Measurements from ENCODE around the gene PPP1R3G.
"Not testable (repeated sequence)": the region's sequence is repeated elsewhere in the genome, so short reads cannot be mapped to it uniquely, and the experiment has no call there.

PPP1R3G gene

DNA sequence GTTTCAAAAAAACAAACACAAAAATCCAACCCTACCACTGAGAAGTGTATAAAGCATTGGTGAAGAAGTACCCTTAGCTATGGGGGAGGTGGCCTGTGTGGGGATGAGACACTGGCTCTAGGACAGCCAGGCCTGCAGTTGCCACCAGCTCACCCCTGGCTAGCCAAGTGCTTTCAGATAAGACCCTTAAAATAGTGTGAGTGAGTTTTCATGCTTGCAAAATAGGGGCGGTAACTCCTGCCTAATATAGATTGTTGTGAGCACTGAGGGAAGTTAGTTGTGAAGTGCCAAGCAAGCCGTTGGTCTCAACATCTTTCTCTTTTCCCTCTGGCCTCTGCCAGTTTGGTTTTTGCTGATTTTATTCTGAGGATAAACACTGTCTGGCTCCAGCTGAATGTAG lies 11.3 kb downstream of the PPP1R3G start:
- peak; percentile 69 for DNase-seq

DNA sequence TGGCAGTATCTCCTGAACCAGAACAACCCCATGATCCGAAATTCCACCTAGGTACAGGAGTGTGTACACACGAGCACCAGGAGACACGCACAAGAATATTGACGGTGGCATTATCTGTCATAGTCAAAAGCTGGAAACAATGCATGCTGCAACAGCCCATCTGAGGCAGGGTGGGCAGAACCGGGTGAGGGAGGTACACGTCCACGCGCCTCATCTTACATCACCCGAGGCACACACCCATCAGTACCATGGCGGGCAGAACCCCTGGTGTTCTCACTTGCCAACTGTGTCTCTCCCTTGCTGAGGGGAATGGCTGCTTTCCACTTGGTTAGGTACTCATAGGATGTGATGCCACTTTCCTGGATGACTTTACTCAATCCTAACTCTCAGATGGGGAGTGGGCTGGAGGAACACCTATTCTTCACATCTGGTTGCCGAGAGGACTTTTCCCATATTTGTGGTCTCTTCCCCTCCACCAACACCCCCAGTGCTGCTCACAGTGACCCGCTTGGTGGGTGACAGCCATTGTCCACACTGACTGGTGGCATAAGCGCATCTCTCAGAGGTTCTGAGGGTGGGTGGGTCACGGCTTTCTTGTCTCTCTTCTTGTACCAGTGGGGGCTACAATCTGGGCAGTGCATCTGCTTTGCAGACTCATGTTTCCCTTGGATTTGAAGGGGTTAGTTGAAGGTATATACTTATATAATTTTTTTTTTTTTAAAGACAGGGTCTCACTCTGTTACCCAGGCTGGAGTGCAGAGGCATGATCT lies 13.5 kb downstream of the PPP1R3G start:
- no peak for DNase-seq

DNA sequence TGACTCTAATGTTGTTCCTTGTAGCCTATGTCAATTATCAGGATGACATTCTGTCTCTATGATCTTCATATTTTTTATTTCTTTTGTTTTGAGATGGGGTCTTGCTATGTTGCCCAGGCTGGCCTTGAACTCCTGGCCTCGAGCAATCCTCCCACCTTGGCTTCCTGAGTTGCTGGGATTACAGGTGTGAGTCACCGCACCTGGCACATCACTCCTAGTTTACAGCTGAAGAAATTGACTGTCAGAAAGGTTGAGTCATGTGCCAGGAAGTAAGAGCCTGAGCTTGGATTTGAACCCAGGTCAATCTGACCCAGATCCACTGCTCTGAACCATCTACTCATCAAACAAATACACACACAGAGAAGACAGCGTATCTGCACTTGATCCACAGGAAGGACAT lies 14.4 kb downstream of the PPP1R3G start:
- DNase-seq, result no peak

DNA sequence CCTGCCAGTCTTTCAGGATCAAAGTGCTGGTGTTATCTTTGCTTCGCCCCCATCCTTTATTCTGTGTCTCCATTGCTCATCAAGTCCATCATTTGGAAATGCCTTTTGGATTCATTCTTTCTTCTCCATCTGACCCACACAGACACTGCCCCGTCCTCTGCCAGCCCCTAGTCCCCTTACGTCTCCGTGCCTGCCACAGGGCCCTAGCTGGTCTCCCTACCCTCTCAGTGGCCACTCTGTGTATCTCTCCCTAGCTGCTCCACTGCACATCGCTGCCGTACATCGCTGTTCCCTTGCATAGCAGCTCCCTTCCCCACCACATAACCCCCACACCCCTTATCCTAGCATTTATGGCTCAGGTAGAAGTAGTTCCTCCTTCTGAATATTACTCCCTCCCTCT lies 15.7 kb downstream of the PPP1R3G start:
- no peak for DNase-seq

DNA sequence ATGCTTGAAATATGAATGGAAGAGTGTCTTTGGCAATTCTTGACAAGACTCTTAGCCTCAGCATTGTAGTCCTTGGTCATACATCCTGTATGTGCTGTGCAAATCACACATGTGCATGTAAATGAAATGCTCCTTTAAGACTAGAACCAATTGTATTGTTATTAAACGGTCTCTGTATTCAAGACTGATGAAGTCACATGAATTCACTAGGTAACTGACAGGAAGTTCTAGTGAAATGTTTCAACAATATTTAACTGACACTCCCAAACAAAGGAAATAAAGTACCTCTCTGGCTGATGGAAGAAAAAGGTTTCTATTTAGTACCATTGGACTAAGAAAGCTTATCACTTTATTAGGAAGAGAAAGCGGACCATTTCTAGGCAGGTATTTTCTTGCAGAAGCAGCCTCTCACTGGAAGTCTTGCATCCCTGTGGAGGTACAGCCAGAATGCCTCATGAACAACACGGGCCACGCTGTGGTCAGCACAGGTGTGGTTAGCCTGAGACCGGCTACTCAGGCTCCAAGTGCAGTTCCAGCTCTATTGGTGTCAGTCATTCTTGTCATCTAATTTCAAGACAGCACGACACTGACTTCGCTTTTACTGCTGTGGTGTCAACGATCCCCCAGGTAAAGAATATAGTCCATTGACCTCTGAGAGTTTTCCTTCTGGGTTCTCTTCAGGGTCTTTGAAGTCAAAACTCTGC lies 17.3 kb downstream of the PPP1R3G start:
- DNase-seq, result no peak

DNA sequence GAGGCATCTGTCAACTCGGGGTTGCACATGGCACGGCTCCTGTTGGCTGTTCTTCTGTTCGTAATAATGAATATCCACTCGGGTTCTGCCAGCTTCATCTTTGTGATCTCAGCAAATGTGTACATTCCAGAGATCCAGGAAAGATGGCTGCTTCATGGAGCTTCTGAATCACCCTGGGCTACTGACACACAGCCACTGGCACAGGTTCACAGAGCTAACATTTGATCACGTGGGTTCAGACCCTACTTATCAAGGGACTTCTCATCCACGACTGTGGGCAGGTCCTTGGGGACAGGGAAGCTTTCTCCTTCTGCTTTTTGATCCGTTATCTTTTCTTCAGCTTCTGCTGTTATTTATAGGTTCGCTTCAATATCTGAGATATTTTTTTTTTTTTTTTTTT lies 18.1 kb downstream of the PPP1R3G start:
- DNase-seq, result no peak

DNA sequence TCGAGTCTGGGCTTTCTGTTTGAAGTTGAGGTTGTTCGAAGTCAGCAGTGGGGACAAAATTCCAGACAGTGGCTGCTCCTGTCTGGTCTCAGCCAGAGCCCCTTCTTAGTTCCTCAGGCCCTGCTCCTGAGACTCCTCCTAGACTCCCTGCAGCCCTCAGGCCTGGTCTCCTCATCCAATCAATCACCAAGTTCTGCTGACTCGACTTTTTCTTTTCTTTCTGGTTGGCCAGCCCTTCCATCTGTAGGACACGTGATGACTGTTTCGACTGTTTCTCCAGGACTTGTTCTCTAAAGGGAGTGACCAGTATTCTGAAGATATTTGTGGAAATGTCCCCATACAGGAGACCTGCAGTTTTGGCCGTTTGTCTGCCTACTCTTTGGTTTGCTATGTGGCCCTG lies 19.5 kb downstream of the PPP1R3G start:
- DNase-seq, result no peak

DNA sequence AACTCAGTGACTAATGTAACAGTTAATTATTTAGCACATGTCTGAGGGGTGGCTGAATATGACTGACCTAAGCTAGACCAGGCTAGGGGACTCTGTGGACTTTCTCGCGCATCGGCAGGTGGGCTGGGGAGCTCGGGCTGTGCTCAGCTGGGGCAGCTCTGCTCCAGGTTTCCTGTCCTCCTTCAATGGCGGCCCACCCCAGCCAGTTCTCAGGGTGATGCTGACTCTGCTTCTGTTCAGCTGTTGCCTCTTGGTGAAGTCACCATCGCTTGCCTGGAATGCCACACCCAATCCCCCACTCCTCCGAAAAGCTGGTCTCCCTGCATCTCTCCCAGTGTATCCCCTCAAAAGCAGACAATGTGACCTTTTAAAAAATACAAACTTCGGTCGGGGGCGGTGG lies 20.0 kb downstream of the PPP1R3G start:
- no peak for DNase-seq

DNA sequence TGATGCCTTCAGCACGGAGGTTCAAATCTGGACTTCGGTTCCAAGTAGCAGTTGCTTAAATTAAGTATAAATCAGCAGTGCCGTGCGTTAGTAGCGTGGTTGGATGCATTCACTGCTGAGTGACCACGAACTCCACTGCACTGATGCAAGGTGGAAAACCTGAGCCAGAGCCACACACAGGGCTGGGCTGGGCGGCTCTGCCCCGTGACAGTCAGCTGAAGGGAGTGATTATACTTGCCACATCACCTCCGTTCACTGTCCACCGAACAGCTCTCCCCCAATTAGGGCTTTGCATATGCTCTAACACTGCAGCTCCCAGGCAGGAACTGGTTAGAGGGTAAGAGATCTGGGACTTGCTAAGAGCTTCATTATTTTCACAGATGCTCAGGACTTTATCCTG lies 22.2 kb downstream of the PPP1R3G start:
- DNase-seq, result no peak

DNA sequence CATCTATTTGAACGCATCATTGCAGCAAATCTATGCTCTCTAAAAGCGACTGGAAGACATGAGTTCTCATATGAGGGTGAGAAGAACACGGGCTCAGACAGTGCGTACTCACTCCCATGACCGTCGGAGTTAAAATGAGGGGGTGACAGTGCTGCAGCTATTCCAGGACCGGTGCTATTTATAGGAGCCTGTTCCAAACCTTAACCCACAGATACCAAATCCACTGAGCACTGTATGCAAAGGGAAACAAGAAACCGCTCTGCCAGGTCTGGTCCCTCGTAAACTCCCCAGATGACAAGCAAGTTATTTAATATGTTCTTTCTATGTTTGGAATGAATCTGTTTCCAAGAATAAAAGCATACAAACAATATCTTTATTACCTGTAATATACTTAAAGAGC lies 22.9 kb downstream of the PPP1R3G start:
- no peak for DNase-seq

DNA sequence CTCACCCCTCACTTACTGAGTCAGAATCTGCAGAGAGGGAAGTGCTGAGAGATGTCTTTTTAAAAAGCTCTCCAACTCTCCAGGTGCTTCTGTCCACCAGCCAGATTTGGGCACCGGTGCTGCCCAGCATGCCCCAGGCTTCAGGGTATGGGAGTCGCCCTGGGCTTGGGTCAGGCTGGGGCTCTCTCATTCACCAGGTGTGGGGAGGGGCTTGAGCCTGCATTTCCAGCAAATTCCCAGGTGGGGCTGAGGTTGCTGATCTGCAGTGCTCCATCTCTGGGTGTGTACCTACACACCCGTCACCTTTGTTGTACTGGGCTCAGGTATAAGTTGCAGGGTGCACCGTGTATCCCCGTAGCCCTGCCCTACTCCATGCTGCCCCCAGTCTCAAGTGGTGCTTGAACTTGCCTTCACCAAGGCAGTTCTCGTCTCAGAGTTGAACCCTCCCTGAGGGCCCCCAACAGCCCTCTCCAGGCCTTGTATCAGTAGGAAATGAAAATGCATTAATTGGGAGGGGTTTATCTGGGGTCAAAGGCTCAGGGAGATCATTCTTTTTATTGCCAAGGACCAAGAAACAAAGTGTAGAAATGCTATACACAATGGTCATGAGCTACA lies 23.5 kb downstream of the PPP1R3G start:
- no peak for DNase-seq

DNA sequence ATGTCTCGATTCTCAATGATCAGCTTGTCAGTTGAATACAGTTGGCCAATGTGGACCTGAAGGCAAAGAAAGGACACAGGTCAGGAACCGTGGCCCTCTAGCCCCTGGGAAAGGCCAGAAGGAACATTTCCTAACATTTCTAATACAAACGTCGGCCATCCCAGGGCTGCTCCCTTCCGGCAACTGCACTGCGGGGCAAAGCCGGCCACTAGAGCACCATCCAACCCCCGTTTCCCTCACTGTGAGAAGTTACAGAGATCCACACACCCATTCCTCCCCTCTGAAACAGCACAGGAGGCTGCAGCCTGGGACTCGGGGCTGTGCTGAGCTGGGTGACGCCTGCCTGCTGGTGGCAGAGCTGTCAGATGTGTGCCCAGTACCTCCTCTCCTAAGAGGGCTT lies 24.3 kb downstream of the PPP1R3G start:
- DNase-seq, result no peak

DNA sequence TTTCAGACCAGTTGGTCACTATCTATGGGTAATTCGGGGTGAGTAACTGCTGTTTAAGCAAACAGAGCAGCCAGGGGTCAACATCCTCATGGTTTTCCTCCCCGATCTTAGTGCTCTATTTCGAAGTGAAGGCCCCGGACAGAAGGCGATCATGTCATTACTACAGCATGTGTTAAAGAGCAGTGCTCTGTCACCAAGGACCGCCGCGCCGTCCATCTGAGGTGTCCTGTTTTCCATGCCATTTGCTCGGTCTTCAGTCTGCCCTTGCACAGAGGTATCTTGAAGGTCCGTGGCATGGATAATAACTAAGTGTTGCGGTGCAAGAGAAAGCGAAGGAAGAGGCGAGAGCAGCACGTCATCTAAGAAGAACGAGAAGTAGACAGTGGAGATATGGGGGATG lies 25.1 kb downstream of the PPP1R3G start:
- no peak for DNase-seq

DNA sequence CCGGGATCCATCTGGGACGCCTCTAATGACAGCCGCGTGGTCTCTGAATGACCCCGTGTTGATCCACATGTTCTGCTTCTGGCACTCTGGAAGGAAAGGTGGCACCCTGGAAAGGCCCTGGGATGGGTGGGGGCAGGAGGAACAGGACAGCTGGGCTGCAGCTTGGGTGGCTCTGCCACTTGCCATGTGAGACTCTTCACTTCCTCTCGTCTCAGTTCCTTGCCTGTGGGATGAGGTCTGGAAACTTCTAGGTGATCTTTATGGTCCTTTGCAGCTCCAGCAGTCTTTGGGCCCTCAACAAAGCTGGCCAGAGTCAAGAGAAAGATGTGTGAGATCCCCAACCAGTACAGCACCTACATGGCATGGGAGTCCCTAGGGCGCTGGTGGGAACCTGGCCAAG lies 26.5 kb downstream of the PPP1R3G start:
- DNase-seq, result no peak

DNA sequence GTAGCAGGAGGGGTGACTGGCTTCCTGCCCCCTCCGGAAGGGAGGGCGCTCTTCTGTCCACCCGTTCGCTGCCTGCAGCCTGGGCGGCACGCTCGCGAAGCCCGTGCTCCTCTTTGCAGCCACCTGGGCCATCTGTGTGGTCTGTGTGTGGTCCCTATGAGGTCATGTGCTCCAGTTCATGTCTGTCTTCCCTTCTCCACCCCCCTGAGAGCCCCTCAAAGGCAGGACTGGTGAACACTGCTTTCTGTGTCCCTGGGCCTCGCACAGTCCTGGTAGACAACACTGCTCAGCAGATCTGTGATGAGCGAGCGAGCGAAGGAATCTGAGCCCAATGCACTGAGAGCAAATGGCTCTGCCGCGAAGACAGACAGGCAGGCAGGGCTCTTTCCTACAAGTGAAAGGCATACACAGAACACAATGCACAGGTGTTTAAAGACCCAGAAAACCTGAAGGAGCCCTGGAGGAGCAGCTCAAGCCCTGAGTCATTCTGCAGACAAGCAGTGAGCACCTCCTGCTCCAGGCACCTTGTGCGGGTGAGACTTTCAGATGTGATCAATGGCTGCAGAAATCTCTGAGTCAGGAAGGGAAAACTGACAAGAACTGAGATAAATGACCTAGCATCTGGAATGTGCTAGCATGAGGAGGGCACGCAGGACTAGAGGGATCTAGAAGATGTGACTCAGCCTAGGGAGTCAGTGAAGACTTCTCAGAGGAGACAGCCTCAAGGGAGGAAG lies 27.1 kb downstream of the PPP1R3G start:
- no peak for DNase-seq

DNA sequence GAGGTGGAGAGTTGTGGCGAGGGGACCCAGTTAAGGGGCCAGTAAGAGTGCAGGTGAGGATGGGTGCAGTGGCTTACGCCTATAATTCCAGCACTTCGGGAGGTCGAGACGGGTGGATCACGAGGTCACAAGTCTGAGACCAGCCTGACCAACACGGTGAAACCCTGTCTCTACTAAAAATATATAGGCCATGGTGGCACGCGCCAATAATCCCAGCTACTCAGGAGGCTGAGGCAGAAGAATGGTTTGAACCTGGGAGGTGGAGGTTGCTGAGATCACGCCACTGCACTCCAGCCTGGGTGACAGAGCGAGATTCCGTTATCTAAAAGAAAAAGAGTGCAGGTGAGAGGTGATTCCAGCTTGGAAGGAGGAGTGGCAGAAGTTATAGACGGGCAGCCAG lies 28.0 kb downstream of the PPP1R3G start:
- DNase-seq, result no peak

DNA sequence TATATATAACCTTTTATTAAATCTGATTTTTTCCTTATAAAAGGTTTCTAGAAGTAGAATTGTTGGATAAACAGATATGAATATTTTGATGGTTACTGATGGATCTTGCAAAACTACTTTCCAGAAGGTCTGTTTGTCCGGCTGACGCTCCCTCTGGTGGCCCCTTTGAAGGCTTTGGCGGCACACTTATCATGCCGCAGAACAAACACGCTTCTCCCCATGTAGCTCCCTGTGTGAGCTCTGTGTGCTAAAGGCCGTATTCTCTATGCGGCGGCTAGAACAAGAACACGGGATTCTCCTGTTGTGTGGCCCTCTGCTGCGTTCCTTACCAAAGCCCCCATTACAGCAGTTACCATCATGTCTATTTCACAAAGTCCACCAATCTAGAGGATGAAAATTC lies 30.0 kb downstream of the PPP1R3G start:
- no peak for DNase-seq

DNA sequence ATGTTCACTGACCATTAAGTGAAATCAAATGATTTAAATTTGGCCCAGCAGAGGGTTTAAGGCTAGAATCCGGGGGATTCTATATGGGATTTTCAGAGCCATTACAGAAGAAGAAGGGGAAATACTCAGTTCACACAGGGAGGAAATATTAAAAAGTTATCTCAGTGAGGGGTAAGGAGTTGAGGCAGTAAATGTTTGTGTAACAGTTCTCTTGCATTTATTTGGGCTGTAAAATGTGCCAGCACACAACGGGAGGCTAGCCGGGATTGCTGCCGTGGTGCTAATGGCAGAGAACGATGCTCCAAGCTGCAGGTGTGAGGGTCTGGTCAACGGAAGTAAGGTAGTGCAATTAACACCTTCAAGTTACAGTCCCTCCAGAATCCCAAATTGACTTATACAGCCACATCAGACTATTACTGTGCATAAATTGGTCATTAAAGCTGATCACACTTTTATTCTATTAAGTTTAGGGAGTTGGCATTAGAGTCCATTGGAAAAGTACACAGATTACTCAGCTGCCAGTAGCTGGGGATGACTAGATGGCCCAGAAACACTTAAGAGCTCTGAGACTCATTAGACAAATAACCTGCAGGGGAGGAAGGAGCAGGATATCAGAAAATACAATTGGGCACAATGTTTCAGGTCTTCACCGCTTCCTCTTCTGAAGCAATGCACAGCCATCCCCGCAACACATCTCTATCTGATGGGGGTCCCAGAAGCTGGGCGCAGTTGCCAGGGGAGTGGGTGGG lies 31.3 kb downstream of the PPP1R3G start:
- DNase-seq, result no peak

DNA sequence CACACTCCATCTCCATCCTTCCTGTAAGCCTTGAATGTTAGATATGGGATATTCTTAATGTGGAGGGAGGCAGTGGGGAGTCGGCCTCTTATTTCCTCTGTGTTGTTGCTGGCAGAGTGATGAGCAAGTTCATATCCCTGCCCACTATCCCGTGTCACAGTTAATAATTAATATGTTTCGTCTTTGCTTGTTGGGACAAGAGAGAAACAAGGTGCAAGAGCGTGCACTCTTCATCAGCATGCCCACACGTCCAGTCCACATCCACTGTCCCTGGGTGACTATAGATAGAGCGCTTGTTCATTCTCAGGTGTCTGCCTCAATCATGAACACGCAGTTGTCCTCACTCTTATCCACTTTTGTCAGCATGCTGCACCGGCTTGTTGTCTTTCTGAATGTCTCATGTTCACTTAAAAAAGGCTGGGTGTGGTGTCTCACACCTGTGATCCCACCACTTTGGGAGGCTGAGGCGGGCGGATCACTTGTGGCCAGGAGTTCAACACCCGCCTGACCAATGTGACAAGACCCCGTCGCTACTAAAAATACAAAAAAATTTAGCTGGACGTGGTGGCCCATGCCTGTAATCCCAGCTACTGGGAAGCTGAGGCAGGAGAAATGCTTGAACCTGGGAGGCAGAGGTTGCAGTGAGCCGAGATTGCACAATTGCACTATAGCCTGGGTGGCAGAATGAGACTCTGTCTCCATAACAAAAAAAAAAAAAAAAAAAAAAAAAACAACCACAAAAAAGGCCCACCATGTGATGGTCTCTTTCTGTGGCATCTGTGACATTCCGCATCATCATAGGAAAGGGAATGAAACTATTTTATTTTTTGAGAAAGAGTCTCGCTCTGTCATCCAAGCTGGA lies 34.2 kb downstream of the PPP1R3G start:
- no peak for DNase-seq

DNA sequence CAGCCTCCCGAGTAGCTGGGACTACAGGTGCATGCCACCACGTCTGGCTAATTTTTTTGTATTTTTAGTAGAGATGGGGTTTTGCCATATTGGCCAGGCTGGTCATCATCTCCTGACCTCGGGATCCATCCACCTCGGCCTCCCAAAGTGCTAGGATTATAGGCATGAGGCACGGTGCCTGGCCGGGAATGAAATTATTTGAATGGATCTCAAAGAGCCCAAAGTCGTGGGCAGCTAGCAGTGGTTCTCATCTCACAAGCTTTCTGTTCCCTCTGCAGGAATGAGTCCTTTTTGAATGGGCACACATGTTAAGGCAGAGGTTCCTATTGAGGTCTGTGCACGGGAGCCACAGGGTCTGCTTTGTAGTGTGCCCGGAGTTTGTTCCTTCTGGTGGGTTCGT lies 34.9 kb downstream of the PPP1R3G start:
- no peak for DNase-seq

DNA sequence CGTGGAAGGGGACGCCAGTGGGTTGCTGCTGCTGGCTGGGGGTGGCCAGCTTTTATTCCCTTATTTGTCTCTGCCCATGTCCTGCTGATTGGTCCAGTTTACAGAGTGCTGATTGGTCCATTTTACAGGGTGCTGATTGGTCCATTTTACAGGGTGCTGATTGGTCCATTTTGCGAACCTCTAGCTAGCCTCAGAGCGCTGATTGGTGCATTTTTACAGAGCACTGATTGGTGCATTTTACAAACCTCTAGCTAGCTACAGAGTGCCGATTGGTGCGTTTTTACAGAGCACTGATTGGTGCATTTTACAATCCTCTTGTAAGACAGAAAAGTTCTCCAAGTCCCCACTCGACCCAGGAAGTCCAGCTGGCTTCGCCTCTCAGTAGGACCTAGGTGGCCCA lies 35.4 kb downstream of the PPP1R3G start:
- DNase-seq, result not testable (repeated sequence)

DNA sequence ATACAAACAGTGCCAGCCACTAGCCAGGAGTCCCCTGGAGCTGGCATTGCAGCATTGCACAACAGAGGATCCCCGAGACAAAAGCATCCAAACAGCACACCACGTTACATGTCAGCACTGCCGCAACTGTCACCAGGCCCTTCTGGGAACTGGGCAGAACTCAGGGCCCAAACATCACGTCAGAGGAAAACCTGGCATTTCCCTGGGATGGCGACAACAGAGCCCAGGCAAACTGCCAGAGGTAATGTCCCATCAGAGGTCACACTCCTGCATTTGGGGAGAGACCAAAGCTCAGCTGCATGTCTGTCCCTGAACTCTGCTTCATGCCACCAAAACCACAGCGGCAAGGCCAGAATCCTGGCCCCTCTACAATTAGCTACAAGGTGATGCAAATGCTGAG lies 36.3 kb downstream of the PPP1R3G start:
- no peak for DNase-seq

Measured in hematopoietic multipotent progenitor cell treated with erythropoietin and hydrocortisone succinate and interleukin-3 and kit ligand, for 4 days (in vitro differentiated cells).